Pancreas (tissue), 10 donors: ENCODE data around the gene SEM1. TPM values are rescaled to one million over a fixed set of nuclear protein-coding genes. Genes with fewer than 3 reads are reported as not detected.
A peak's percentile ranks its signal among the peaks of the same experiment; 100 is the strongest.
"Not testable (repeated sequence)": the region's sequence is repeated elsewhere in the genome, so short reads cannot be mapped to it uniquely, and the experiment has no call there.

Source experiments
- ATAC-seq, 4 donors: fragments of 200-7000 bp; cut with Tn5 transposase; one replicate each; pipeline versions ENCODE4 v1.8.0 to v1.9.1; 2020; ENCODE audit warnings: mild to moderate bottlenecking in 4 of 4, moderate library complexity in 4 of 4
- DNase-seq, 6 donors: peaks; one replicate each; pipeline ENCODE4 v3.0.0-alpha.2; 2020
- FAIRE-seq: peaks from 2 replicates; lab custom pipeline; 2012; peaks lifted over from hg19 to GRCh38; lab: Jason Lieb, UNC
- H3K27ac ChIP-seq, 4 donors: fragments of 200-600 bp; sonication (generic); 1 replicate in 3 of 4; 2 replicates in 1 of 4; pipeline versions ENCODE4 v1.5.0 to v1.8.0; 2020
- H3K27me3 ChIP-seq, 4 donors: fragments of 200-600 bp; one replicate each; pipeline ENCODE4 v1.8.0; 2021
- H3K36me3 ChIP-seq, 3 donors: fragments of 200-600 bp; sonication (generic) in 1 of 3; one replicate each; pipeline versions ENCODE4 v1.5.0 to v1.8.0; 2020 to 2021
- H3K4me1 ChIP-seq, 3 donors: fragments of 200-600 bp; one replicate each; pipeline ENCODE4 v1.8.0; 2021
- H3K4me3 ChIP-seq, 4 donors: fragments of 200-600 bp; sonication (generic) in 2 of 4; one replicate each; pipeline versions ENCODE4 v1.5.0 to v1.8.0; 2020 to 2021
- H3K9me3 ChIP-seq, 4 donors: fragments of 200-600 bp; one replicate each; pipeline ENCODE4 v1.8.0; 2021
- CTCF ChIP-seq, 4 donors: fragments of 200-600 bp; sonication (generic) in 3 of 4; IDR thresholded peaks; one replicate each; pipeline versions ENCODE4 v1.5.0 to v1.8.0; 2021; ENCODE audit warnings: antibody characterized with exemption in 4 of 4
- WGBS, 2 donors: extraction: QIAGEN DNeasy Blood & Tissue Kit; methylation state at CpG; one replicate each; pipeline ENCODE4 v1.1.7; 2013; 5-methylcytosine and 5-hydroxymethylcytosine counted together
- intact Hi-C, 3 donors: fragments of 100-400 bp; cut with DNase I; formaldehyde crosslinking; loops; one replicate each; pipeline versions ENCODE4 v1.11.1 to v1.14.2; 2022
- polyA plus RNA-seq, 2 donors: library from polyadenylated mRNA; stranded (reverse); fragments of 200-250 nt; gene quantifications; one replicate each; pipeline ENCODE4 v1.2.3, GENCODE V29; 2013
- total RNA-seq, 6 donors: library from RNA; stranded (reverse); fragmentation: NEBNext Ultra II Directional in 4 of 6; extraction: Animal tissue kit (Norgen Biotek cat#: 25700) in 4 of 6; gene quantifications; one replicate each; pipeline versions ENCODE4 v1.2.1 to v1.2.4, GENCODE V29; 2021 to 2023
- donor health status: healthy with polysubstance abuse.
- donor health status: DM: no; HTN: no; CAD: no; lungs with moderate emphysema.
- donor health status: DM: no; HTN: no; CAD: no.
- donor health status: control.
- donor health status: control.
- donor health status: Bipolar disorder and iron deficiency.
- donor health status: DM: yes; HTN: yes; CAD: no.
- donor health status: DM: no; HTN: no; CAD: no.
- donor health status: DM: no; HTN: no; CAD: no.
- donor health status: DM: yes; HTN: yes; CAD: no.

The SEM1 gene
- total and polyA plus RNA-seq, 8 donors, result 10.1 to 57.8 (median 13.4) TPM

- ATAC-seq (peak in 3 of 4 donors; percentile 52 to 84 (median 64)), FAIRE-seq (no peak), DNase-seq (peak in 2 of 6 donors; percentile 15 to 31)
- H3K27me3 ChIP-seq, result no peaks in the 10 kb centered on the region
- intact Hi-C loops, result no loop called here
- WGBS, 2 donors, result 71 to 72% methylated on average over 4 of the region's 4 CpGs
- no peaks in the 10 kb centered on the region for H3K36me3 ChIP-seq
- H3K4me1 ChIP-seq, result no peaks in the 10 kb centered on the region
- no peak overlapping the region for H3K27ac ChIP-seq
- no peak overlapping the region for H3K4me3 ChIP-seq
- H3K9me3 ChIP-seq, result no peaks in the 10 kb centered on the region
- no peak for TF ChIP-seq CTCF (IDR thresholded peaks at IDR 0.05)
These were observed 54.9 kb downstream of the SEM1 start for GRCh38 chr7:96654630-96655188.

- H3K27me3 ChIP-seq, result no peaks in the 10 kb centered on the region
- no peak for TF ChIP-seq CTCF (IDR thresholded peaks at IDR 0.05)
- WGBS, 2 donors, result 85 to 94% methylated on average over 1 of the region's 1 CpG
- DNase-seq (no peak), FAIRE-seq (no peak), ATAC-seq (no peak)
- H3K36me3 ChIP-seq, result no peaks in the 10 kb centered on the region
- H3K9me3 ChIP-seq, result no peaks in the 10 kb centered on the region
- no peak overlapping the region for H3K4me3 ChIP-seq
- H3K4me1 ChIP-seq, result no peaks in the 10 kb centered on the region
- intact Hi-C loops, result no loop called here
- H3K27ac ChIP-seq, result no peak overlapping the region
These were observed 59.7 kb downstream of the SEM1 start for GRCh38 chr7:96649981-96650380.

- ATAC-seq (no peak), DNase-seq (no peak), FAIRE-seq (no peak)
- intact Hi-C loops, result no loop called here
- H3K27ac ChIP-seq, result no peak overlapping the region
- WGBS, 2 donors, result 80 to 82% methylated on average over 8 of the region's 8 CpGs
- H3K27me3 ChIP-seq, result no peaks in the 10 kb centered on the region
- H3K36me3 ChIP-seq, result no peaks in the 10 kb centered on the region
- TF ChIP-seq CTCF (IDR thresholded peaks at IDR 0.05), result no peak
- H3K4me3 ChIP-seq, result no peak overlapping the region
- no peaks in the 10 kb centered on the region for H3K4me1 ChIP-seq
- no peaks in the 10 kb centered on the region for H3K9me3 ChIP-seq
These were observed 60.9 kb downstream of the SEM1 start for GRCh38 chr7:96648784-96649183.

GRCh38 chr7:96647733-96648132 is 61.9 kb downstream of the SEM1 start:
- Histone ChIP-seq H3K9me3 (no peaks in the 10 kb centered on the region), H3K27ac (no peak overlapping the region), H3K27me3 (no peaks in the 10 kb centered on the region), H3K36me3 (no peaks in the 10 kb centered on the region), H3K4me3 (no peak overlapping the region), H3K4me1 (no peaks in the 10 kb centered on the region)
- no peak for TF ChIP-seq CTCF (IDR thresholded peaks at IDR 0.05)
- FAIRE-seq (no peak), DNase-seq (no peak), ATAC-seq (peak in 1 of 4 donors; percentile 37)
- WGBS, 2 donors, result 54 to 56% methylated on average over 3 of the region's 3 CpGs
- intact Hi-C loops, result no loop called here

GRCh38 chr7:96645084-96645483 is 64.6 kb downstream of the SEM1 start:
- FAIRE-seq, result no peak
- H3K27ac ChIP-seq, result no peak overlapping the region
- H3K36me3 ChIP-seq, result no peaks in the 10 kb centered on the region
- 78 to 83% methylated on average over 3 of the region's 3 CpGs for WGBS, 2 donors
- no peaks in the 10 kb centered on the region for H3K4me1 ChIP-seq
- TF ChIP-seq CTCF (IDR thresholded peaks at IDR 0.05), result no peak
- H3K4me3 ChIP-seq, result no peak overlapping the region
- no peaks in the 10 kb centered on the region for H3K9me3 ChIP-seq
- no peak for DNase-seq
- ATAC-seq, result no peak
- intact Hi-C loops, result no loop called here
- no peaks in the 10 kb centered on the region for H3K27me3 ChIP-seq

GRCh38 chr7:96643436-96643835 is 66.2 kb downstream of the SEM1 start:
- DNase-seq, FAIRE-seq, H3K4me3 ChIP-seq, ATAC-seq, H3K27me3 ChIP-seq, H3K9me3 ChIP-seq, H3K4me1 ChIP-seq, H3K27ac ChIP-seq, H3K36me3 ChIP-seq, intact Hi-C loops: not testable (repeated sequence)
- WGBS, 2 donors, result 94 to 98% methylated on average over 4 of the region's 4 CpGs
